ENCODE results near the gene REX1BD.
"Not testable (repeated sequence)": the region's sequence is repeated elsewhere in the genome, so short reads cannot be mapped to it uniquely, and the experiment has no call there.

Gene REX1BD

GRCh38 chr19:18577365-18577914 lies 11.2 kb upstream of the REX1BD start:
- DNase-seq = no peak

GRCh38 chr19:18580311-18580710 lies 8.3 kb upstream of the REX1BD start:
- DNase-seq = peak in 1 of 4 experiments; percentile 1

GRCh38 chr19:18586306-18586705 lies 2.3 kb upstream of the REX1BD start:
- DNase-seq = peak; percentile 67 to 82 (median 75)

- DNase-seq = no peak
Observed at GRCh38 chr19:18587561-18587960, 1.0 kb upstream of the REX1BD start.

GRCh38 chr19:18587962-18588610 lies 512 bp upstream of the REX1BD start:
- DNase-seq = peak in 1 of 4 experiments; percentile 28

GRCh38 chr19:18589380-18590272 lies 1.0 kb downstream of the REX1BD start:
- peak; percentile 64 to 88 (median 77) for DNase-seq

GRCh38 chr19:18590273-18591272 lies 2.0 kb downstream of the REX1BD start:
- peak; percentile 41 to 57 (median 52) for DNase-seq

- DNase-seq = no peak
Observed at GRCh38 chr19:18591735-18592385, 3.3 kb downstream of the REX1BD start.

- DNase-seq = not testable (repeated sequence)
Observed at GRCh38 chr19:18592732-18593131, 4.1 kb downstream of the REX1BD start.

GRCh38 chr19:18593367-18594095 lies 4.9 kb downstream of the REX1BD start:
- DNase-seq = no peak

- DNase-seq = peak; percentile 85 to 93 (median 87)
Observed at GRCh38 chr19:18594096-18594823, 5.7 kb downstream of the REX1BD start.

- no peak for DNase-seq
Observed at GRCh38 chr19:18594824-18595373, 6.3 kb downstream of the REX1BD start.

- DNase-seq = no peak
Observed at GRCh38 chr19:18595475-18595874, 6.9 kb downstream of the REX1BD start.

GRCh38 chr19:18596752-18597157 lies 8.2 kb downstream of the REX1BD start:
- DNase-seq = peak; percentile 70 to 86 (median 82)

- no peak for DNase-seq
Observed at GRCh38 chr19:18597809-18598660, 9.4 kb downstream of the REX1BD start.

- no peak for DNase-seq
Observed at GRCh38 chr19:18599485-18599884, 10.9 kb downstream of the REX1BD start.

GRCh38 chr19:18600692-18601397 lies 12.2 kb downstream of the REX1BD start:
- not testable (repeated sequence) for DNase-seq

- no peak for DNase-seq
Observed at GRCh38 chr19:18601875-18602274, 13.3 kb downstream of the REX1BD start.
